ENCODE measurements around the gene UBTD1. TPM values are rescaled to one million over a fixed set of nuclear protein-coding genes. Genes with fewer than 3 reads are reported as not detected.
"Not testable (repeated sequence)": the region's sequence is repeated elsewhere in the genome, so short reads cannot be mapped to it uniquely, and the experiment has no call there.

UBTD1 gene
- total RNA-seq, 1 donor, result 22.1 TPM

DNA sequence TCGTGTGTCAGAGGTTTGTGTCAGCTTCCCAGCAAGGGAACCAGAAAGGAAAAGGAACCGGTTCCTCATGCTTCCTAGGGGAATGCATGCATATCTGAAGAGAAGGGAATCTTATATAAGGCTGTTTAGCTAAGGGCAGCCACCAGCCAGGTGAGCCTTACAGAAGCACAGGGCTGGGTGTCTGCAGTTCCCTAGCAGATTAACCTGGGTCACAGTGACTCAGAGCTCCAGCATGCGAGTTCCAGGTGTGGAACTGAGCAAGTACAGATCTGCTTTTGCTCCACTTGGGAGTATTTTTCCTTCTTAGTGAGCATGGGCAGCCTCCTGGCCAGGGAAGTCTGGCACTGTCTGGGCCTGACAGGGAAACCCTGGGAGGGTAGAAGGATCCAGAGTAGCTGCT is 72.9 kb downstream of the UBTD1 start:
- DNase-seq (ENCODE audit: low read depth), result no peak
- TF ChIP-seq, protein P1, sequence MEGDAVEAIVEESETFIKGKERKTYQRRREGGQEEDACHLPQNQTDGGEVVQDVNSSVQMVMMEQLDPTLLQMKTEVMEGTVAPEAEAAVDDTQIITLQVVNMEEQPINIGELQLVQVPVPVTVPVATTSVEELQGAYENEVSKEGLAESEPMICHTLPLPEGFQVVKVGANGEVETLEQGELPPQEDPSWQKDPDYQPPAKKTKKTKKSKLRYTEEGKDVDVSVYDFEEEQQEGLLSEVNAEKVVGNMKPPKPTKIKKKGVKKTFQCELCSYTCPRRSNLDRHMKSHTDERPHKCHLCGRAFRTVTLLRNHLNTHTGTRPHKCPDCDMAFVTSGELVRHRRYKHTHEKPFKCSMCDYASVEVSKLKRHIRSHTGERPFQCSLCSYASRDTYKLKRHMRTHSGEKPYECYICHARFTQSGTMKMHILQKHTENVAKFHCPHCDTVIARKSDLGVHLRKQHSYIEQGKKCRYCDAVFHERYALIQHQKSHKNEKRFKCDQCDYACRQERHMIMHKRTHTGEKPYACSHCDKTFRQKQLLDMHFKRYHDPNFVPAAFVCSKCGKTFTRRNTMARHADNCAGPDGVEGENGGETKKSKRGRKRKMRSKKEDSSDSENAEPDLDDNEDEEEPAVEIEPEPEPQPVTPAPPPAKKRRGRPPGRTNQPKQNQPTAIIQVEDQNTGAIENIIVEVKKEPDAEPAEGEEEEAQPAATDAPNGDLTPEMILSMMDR (IDR thresholded peaks at IDR 0.05; ENCODE audit: insufficient read depth, low read length), result no peak
- H3K4me3 ChIP-seq (ENCODE audit: low read depth, low read length), result no peak overlapping the region

GRCh38 chr10:97572214-97572989 is 73.7 kb downstream of the UBTD1 start, which contains the start of gene ANKRD2:
ANKRD2 (plus strand) TSS chr10:97572779; CDS start chr10:97572789, 10 bp downstream.
- H3K4me3 ChIP-seq (ENCODE audit: low read depth, low read length), result no peak within 1 kb of the TSS
- TF ChIP-seq, protein P1 (IDR thresholded peaks at IDR 0.05; ENCODE audit: insufficient read depth, low read length), result peak; percentile 95
- peak; percentile 83 for DNase-seq (ENCODE audit: low read depth)

DNA sequence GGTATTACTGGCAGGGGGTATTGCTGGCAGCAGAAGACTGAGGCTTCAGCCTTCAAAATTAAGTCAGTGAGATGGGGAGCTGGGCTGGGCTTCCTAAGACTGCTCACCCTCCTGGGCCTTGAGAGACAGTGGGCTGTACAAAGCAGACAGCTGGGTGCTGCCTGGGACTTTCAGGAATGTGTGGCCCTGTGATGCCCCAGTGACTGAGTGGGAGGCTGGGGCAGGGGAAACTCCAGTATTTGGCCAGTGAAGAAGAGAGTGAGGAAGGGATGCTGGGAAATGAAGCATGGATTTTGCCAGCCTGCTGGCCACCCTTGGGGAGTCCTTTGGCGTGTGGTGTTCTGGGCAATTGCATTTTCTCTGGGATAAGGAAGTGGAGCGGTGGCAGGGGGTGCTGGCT is 74.3 kb downstream of the UBTD1 start:
- DNase-seq (ENCODE audit: low read depth), result no peak
- TF ChIP-seq, protein P1 (IDR thresholded peaks at IDR 0.05; ENCODE audit: insufficient read depth, low read length), result no peak
- no peak overlapping the region for H3K4me3 ChIP-seq (ENCODE audit: low read depth, low read length)

- DNase-seq (ENCODE audit: low read depth), result no peak
- H3K4me3 ChIP-seq (ENCODE audit: low read depth, low read length), result no peak overlapping the region
- TF ChIP-seq, protein P1 (IDR thresholded peaks at IDR 0.05; ENCODE audit: insufficient read depth, low read length), result no peak
Measured at GRCh38 chr10:97573672-97574071, 74.9 kb downstream of the UBTD1 start.

- TF ChIP-seq, protein P1 (IDR thresholded peaks at IDR 0.05; ENCODE audit: insufficient read depth, low read length), result no peak
- no peak overlapping the region for H3K4me3 ChIP-seq (ENCODE audit: low read depth, low read length)
- DNase-seq (ENCODE audit: low read depth), result peak; percentile 58
Measured at GRCh38 chr10:97574374-97575126, 75.8 kb downstream of the UBTD1 start.

GRCh38 chr10:97575127-97575668 is 76.5 kb downstream of the UBTD1 start:
- TF ChIP-seq, protein P1 (IDR thresholded peaks at IDR 0.05; ENCODE audit: insufficient read depth, low read length), result no peak
- DNase-seq (ENCODE audit: low read depth), result no peak
- H3K4me3 ChIP-seq (ENCODE audit: low read depth, low read length), result no peak overlapping the region

GRCh38 chr10:97576487-97576886 is 77.8 kb downstream of the UBTD1 start:
- DNase-seq (ENCODE audit: low read depth); H3K4me3 ChIP-seq (ENCODE audit: low read depth, low read length): not testable (repeated sequence)

Data from fibroblast of the aortic adventitia (primary cell).